Kasumi-1 (cell line): ENCODE measurements around the gene DRGX.

Source experiments
- DNase-seq, 2 experiments: peaks; one replicate each; lab custom pipeline; 2025; lab: John Stamatoyannopoulos, UW

DRGX gene

GRCh38 chr10:49395741-49396665 is at the start of gene DRGX:
TSS of gene DRGX (minus strand) at chr10:49396089. CDS start at chr10:49395440, 649 bp downstream.
- DNase-seq, result no peak

DNA sequence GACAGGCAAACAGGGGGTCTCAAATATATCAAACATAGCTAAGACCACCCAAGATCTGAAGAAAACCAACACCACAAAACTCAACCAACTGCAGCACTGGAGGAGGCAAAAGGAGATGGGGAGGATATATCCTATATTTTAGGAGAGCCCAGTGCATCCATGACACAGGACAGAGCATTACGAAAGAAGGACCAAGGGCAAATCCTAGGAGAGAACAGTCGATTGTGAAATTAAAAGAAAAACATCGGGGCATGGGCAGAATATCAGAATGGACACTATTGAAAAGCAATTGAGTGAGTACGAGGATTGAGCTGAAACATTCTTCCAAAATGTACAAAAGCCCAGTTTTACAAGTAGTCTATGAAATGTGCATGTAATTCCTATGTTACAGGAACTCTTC is 48.5 kb upstream of the DRGX start:
- DNase-seq, result no peak

DNA sequence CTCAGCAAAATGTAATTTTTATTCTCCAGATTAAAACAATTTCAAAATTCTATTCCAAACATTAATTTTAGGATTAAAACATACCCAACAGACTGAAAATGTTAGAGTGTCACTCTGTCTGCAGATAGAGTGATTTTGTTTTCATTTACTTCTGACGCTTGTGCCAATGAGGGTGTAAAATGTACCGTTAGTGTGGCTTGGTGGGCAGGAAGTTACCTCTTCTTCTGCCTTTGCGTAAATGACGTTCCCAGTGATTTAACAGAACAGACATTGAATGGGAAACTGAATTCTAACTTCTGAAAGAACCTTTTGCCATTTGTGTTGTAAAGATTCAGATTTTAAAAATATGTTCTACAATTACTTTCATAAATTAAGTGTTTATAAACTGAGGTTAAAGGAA is 47.0 kb upstream of the DRGX start:
- DNase-seq, result no peak

GRCh38 chr10:49441488-49442476 is 45.9 kb upstream of the DRGX start:
- no peak for DNase-seq

DNA sequence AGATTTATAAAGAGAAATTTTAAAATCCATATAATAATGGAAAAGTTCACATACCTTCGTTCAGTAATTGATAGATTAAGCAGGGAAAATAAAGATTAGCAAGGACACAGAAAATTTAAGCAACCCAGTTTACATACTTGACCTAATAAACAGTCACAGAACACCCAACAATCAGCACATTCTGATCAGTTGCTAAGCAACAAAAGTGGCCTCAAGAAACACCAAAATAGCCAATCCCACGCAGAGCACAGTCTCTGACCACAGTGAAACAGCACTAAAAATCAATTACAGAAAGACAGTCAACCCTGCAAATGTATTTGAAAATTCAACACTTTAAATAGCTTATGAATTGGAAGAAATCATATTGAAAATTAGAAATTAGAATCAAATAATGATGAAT is 39.3 kb upstream of the DRGX start:
- no peak for DNase-seq

GRCh38 chr10:49433069-49433468 is 37.2 kb upstream of the DRGX start:
- DNase-seq, result no peak

GRCh38 chr10:49431426-49431825 is 35.5 kb upstream of the DRGX start:
- DNase-seq, result no peak

DNA sequence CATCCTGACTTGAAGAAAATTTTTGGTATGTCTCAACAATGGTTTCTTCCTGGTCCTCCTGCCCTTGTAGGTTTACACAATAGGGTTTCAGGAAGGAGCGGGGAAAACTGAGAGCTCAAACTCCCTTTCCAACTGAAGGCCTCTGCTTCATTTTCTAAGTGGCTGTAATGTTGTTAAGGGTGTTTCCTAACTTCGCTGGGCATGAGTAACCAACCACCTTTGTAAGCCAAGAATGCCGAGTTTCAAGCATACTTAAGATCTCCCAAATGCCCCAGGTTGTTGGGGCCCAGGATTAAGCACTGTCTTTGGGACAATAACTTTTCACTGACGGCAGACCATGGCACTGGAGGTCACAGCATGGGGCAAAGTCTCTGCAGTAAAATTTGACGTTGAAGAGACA is 33.6 kb upstream of the DRGX start:
- DNase-seq, result no peak

DNA sequence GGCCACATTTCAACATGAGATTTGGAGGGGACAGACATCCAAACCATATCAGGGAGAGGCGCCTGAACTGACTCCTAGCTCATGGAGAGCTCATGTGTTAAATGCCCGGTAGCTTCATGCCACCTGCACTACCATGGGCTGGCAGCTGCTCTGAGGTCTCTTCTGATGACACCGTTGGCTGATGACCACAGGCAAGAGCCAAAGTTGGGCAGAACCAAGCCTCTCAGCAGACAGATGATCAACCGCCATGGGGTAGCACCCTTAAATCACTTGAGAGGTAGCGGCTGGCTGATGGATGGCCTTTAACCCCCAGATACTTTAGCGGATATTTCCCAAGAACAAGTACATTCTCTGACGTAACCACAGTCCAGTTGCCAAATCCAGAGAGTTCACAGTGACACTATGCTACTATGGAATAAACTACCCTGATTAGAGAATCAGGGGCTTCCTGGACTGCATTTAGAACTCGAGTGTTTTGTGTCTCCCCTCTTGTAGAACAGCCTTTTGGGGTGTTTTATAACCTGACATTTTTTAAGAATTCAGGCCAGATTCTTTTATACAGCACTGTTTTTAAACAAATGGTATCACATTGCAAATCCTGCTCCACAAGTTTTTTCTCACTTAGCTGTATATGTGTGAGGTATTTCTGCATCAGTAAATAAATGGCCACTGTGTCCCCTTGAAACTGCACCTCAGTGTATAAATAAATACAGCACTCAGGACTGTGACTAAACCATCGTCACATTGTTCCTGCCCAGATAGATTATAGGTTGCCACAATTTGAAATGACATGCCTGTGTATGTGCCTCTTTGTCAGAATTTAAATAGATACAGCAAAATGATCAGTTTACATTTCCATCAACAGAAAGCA is 30.8 kb upstream of the DRGX start:
- no peak for DNase-seq

- DNase-seq, result peak; percentile 69 to 82
Measured at GRCh38 chr10:49419005-49419404, 23.1 kb upstream of the DRGX start.

DNA sequence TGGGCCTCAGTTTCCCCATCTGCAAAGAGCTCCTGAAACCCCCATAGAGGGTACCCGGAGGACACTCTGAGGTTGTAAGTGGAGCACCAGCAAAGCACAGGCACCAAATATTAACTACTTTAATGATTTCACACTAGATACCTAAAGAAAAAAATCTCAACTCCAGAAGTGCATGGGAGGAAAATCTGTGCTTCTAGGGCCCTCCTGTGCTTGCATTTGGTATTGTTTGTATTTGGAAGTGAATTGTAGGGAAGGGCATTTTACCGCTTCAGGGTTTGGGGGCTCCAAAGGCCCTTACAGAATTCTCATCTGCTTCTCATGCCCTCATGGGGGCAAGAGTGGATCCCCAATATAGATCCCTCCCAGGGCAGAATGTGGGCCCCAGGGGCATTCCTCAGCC is 22.4 kb upstream of the DRGX start:
- no peak for DNase-seq

DNA sequence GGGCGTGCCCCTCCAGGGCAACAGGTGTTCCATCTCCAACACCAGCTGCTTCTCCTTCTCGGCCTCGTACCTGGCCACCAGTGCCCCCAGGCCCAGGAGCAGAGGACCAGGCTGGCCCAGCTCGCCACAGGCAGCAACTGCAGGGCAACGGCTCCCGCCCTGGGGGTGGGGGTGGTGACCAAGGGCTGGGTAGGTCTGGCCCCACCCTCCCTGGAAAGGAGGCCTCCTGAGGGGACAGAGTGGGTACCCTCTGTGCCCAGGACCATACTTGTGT is 22.1 kb upstream of the DRGX start:
- no peak for DNase-seq

GRCh38 chr10:49417311-49418052 is 21.6 kb upstream of the DRGX start:
- no peak for DNase-seq

DNA sequence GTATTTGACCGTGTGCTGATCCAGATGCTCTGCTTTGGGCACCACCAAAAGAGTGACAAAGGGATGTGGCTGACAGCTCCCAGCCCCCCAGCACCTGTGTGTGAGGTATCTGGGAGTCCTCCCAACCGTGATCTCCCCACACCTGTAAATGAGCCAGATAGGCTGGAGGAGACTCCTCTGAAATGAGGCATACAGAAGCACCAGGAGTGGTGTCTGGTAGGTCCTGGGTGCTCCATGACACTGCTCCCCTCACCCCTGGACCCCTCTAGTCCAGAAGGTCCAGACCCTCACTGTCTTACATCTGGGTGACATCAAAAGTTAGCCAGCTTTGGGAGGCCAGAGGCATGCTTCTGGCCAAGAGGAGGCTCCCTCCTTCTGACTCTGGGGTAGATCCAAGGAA is 20.0 kb upstream of the DRGX start:
- DNase-seq, result no peak

DNA sequence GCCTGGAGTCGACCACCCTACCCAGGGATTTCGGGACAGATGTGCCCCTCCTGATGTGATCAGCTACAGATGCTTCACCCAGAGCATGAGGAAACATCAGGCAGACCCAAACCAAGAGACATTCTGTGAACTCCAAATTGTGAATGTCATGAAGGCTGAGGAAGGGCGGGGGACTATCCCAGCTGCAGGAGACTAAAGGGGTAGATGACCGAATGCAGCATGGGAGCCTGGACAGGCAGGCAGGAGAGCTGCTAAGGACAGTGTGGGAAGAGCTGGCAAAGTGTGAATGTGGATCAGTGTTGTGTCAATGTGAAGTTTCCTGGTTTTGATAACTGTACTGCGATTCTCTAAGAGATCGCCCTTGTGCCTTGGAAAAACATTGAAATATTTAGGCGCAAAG is 19.2 kb upstream of the DRGX start:
- DNase-seq, result no peak

DNA sequence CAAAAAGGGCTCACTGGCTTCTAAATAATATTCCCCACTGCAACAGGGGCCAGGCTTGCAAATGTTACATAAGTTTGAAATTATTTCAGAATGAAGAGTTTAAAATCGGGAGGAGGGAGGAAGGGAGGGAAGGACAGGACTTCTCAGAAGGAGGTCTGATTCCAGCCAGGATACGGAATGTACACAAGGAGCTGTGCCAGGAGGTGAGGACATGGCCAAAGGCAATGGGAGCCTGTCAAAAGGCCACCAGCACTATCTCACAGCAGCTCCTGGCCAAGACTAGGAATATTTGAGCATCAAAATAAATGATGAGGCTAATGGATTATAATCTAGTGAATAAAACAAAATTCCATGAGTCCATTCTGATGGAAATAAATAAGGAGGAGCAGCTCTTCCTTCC is 18.6 kb upstream of the DRGX start:
- DNase-seq, result no peak

DNA sequence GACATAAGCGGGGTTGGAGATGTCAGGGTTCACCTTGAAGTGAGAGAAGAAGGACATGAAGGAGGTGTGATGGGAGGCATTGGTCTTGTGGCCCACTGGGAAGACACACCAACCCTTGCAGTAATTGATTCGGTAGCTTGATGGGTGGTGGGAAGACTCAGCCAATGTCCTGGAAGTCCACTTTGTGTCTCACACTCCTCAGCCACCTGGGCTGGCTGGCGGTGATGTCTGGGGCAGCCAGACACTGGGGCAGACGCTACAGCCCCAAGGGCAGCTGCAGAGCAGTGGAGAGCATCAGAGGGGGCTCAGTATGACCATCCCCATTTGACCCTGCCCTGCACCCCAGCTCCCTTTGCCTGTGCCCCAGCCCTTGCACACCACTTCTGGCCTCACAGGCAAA is 16.7 kb upstream of the DRGX start:
- DNase-seq, result no peak

GRCh38 chr10:49410365-49411074 is 14.6 kb upstream of the DRGX start:
- no peak for DNase-seq

DNA sequence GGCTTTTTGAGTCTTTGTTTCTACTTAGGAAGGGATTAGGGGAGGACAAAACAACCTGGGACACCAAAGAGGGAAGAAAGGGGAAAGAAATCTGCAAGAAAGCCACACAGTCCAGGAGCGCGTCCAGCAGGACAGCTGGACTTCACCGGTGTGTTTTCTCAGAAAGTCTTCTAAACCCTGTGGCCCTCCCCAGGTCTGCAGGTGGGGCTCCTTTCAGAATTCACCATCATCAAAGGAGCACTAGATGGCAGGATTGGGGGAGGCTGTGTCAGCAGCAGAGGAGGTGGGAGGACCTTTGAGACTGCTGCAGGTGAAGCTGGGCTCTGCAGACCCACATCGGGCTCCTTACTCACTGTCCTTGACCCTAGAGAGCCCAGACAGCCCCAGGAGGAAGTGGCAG is 13.9 kb upstream of the DRGX start:
- DNase-seq, result no peak

DNA sequence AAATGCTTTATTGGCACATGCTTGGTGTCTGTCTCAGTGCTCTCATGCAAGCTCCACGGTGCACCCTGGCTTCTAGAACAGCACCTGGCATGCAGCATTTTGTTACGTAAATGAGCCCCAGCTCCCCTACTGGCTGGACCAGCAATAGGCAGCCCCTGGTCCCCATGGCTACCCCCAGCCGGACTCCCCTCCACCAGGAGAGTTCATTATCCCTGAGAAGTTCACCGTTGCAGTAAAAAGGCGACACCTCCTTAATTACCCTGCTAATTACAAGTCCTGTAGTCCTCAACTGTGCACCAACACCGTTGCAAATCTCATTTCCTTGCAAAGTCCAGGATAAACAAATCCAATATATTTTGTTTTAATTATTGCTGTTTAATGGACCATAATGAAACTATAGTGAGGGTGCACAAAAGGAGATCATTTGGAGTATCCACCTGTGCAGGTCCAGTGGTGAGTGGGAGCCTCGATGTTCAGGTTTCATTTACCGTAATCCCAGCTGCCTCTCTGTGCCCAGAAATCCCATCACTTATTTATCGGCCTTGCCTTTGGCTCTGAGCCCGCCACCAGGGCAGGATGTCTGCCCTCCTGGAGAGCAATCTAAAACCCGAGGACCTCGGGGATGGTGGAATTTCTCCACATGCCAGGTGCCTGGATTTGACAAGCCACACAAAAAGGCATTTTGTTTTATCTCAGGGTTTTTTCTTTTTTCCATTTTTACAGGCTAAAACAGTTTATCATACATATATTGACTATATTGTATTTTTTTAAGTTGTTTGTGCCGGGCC is 12.8 kb upstream of the DRGX start:
- DNase-seq, result peak; percentile 40 to 52
